ENCODE measurements around the gene GPC3. TPM values are rescaled to one million over a fixed set of nuclear protein-coding genes. Genes with fewer than 3 reads are reported as not detected.

The GPC3 gene
- total RNA-seq, 1 experiment from 2014 or later: 1.3 TPM

GRCh38 chrX:133568109-133568508 lies 417.3 kb downstream of the GPC3 start:
- no peak for DNase-seq (ENCODE audit: low spot score)

- DNase-seq (ENCODE audit: low spot score): no peak
Measured at GRCh38 chrX:133566876-133567275, 418.5 kb downstream of the GPC3 start.

GRCh38 chrX:133563705-133564104 lies 421.7 kb downstream of the GPC3 start:
- DNase-seq (ENCODE audit: low spot score): no peak

- DNase-seq (ENCODE audit: low spot score): no peak
Measured at GRCh38 chrX:133561251-133561650, 424.1 kb downstream of the GPC3 start.

DNA sequence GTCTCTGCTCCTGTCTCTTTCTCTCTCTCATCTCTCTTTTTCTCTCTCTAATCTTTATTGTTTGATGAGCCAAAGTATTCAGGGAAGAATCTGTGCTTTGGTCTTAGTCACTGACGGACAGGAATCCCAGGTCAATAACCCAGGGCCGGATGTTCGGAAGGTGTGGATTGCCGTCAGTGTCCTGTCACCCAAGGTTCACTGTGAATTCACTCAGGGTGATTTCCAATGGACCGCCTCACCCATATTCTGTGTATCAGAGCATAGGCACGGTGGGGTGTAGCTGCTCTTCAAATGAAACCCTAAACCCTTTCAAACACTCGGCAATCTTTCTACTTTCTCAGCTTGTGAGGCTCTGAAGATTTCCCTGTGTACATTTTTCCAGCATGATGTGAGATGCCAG lies 425.5 kb downstream of the GPC3 start:
- no peak for DNase-seq (ENCODE audit: low spot score)

DNA sequence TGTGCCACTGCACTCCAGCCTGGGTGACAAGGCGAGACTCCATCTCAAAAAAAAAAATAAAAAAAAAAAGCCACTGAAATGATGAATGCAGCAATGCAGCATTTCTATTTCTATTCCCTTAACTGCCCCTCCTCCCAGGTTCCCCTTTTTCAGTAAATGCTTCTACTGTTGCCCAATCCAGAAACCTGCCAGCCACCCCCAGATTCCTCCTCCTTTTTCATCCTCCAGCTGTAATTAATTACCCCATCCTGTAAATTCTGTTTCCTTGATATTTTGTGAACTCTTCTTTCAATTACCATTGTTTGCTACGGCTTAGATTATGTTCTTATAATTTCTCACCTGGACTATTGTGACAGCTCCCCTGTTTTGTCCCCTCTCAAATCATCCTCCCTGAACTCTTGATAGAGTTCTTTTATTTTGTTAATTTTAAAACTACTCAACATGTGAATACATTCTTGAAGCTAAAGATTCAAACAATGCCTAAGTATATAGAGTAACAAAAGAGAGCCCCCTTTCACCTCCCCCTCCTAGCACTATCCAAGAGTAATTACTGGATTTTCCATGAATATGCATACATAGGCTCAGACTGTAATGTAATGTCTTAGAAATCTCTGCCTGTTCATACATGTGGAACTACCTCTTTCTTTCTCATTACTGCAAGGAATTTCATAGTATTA lies 429.5 kb downstream of the GPC3 start:
- DNase-seq (ENCODE audit: low spot score): no peak

GRCh38 chrX:133550665-133551485 lies 434.5 kb downstream of the GPC3 start:
- DNase-seq (ENCODE audit: low spot score): no peak

GRCh38 chrX:133549295-133549933 lies 436.0 kb downstream of the GPC3 start:
- DNase-seq (ENCODE audit: low spot score): no peak

GRCh38 chrX:133546441-133546840 lies 439.0 kb downstream of the GPC3 start:
- DNase-seq (ENCODE audit: low spot score): no peak

DNA sequence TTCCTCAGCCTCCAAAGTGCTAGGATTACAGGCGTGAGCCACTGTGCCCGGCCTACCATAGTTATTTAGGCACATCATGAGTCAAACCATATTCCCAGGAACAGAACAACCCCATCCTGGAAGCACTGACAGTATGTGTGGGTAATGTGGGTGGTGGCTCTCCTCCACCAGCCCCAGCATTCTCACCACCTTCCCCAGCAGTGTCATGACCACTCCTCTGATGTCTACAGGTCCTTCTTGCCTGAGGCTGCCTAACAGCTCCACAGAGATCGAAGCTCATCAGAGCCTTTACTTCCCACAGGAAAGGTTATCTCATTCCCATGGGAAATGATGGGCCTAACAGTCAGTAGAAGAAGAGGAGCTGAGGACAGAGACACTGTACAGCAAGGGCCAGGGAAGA lies 440.6 kb downstream of the GPC3 start:
- peak; percentile 3 for DNase-seq (ENCODE audit: low spot score)

- peak; percentile 78 for DNase-seq (ENCODE audit: low spot score)
Measured at GRCh38 chrX:133544115-133544514, 441.3 kb downstream of the GPC3 start.

GRCh38 chrX:133543654-133544053 lies 441.7 kb downstream of the GPC3 start:
- DNase-seq (ENCODE audit: low spot score): no peak

DNA sequence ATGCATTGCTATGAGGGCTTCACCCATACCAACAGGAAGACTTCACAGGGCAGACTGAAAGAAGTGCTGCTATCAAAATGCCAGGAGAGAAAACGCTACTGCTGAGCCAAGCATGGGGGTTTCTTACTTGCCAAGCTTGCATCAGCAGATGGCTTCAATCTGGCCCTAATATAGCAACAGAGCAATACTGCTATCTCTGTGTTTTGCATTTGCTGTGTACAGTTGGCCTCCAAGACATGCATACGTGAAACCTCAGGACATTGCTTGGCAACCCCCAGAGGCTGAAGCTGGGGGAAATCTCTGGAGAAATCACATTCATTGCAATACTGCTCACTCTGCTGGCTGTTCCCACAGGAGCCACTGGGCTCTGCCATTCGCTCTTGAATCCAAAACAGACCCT lies 442.9 kb downstream of the GPC3 start:
- no peak for DNase-seq (ENCODE audit: low spot score)

DNA sequence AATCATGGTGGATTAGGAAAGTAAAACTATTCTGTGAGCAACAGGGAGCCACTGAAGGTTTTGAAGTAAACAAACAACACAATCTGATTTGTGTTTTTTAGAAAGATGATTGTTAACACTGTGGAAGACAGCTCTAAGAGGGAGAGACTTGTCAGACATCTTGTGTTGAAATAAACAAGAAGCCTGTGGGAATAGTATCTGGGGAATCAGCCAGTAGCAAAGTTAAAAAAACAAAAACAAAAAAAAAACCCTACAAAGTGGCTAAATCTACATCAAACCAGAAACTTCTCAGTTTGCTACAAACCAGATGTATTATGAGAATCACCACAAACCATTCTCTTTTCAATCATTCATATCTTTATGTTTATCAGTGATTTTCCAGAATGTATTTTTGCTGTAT lies 444.4 kb downstream of the GPC3 start:
- no peak for DNase-seq (ENCODE audit: low spot score)

- no peak for DNase-seq (ENCODE audit: low spot score)
Measured at GRCh38 chrX:133538148-133538547, 447.2 kb downstream of the GPC3 start.

DNA sequence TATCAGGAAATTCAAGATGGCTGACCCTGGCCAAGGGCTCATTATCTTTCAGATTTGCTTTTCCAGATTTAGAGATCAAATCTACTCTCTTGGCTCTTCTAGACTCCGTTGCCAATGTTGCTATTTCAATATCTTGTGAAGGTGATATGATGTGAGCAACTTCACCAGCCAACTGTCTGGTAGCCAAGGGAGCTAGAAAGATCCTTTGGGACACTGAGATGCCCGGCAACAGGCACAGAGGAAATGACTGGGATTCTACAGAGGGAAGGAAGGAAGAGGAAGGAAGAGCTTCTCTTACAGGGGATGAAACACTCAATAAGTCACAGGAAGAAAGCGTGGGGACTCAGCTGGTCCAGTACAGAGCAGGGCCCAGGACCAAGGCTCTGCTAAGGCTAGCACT lies 448.3 kb downstream of the GPC3 start:
- DNase-seq (ENCODE audit: low spot score): no peak

DNA sequence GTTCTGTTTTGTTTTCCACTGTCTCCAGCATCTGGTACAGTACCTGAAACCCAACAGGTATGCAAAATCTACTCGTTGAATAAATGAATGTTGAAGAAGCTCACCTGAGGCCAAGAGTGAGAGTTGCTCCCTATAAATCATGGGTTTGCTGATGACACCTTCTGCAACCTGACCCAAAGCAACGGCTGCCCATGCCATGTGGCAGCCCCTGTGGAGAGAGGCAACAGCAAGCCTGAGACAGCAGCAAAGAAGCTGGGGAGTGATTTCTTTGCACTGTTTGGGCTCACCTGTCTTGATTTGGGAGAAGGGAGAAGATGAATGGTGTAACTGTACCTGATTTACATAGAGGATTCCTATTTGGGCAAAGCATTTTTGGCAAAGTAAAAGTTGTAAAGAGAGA lies 450.3 kb downstream of the GPC3 start:
- DNase-seq (ENCODE audit: low spot score): no peak

- no peak for DNase-seq (ENCODE audit: low spot score)
Measured at GRCh38 chrX:133534172-133534571, 451.2 kb downstream of the GPC3 start.

DNA sequence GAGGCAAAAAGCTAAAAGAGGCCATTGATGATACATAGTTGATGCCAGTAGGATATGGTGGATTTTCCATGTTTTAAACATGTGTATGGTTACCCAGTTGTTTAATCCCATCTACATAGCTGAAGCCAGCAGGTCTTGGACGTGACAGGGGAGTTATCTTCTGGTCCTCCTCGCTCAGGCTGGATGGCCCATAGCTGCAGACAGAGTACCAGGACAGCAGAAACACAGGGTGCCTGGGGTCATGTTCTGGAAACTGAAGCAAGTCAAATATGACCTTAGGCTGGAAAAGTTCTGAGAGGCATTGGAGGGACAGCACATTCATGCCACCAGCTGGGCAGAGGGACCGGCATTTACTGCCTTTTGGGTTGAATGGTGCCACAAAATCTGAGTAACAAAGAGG lies 452.1 kb downstream of the GPC3 start:
- no peak for DNase-seq (ENCODE audit: low spot score)

GRCh38 chrX:133530960-133531359 lies 454.4 kb downstream of the GPC3 start:
- no peak for DNase-seq (ENCODE audit: low spot score)

DNA sequence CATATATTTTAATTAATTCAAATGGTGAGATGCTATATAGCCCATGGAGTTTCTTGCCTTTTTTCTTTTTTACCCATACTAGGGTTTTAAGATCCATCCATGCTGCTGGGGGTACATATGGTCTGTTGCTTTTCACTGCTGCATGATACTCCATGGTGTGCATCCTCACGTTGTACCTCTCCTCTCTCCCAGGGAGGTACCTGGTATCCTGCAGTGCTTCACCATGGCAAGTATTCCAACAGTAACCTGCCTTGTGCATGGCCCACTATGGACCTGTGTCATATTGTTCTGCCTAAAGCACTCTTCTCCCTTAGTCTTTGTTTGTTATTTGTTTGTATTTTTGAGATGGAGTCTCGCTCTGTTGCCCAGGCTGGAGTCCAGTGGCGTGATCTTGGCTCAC lies 455.8 kb downstream of the GPC3 start:
- no peak for DNase-seq (ENCODE audit: low spot score)

- no peak for DNase-seq (ENCODE audit: low spot score)
Measured at GRCh38 chrX:133527825-133528224, 457.6 kb downstream of the GPC3 start.

- DNase-seq (ENCODE audit: low spot score): no peak
Measured at GRCh38 chrX:133527415-133527814, 458.0 kb downstream of the GPC3 start.
